Astrocyte (in vitro differentiated cells and primary cell): ENCODE data around the gene CACHD1.

Experiments
- EZH2 ChIP-seq: IDR thresholded peaks from 2 replicates; pipeline ENCODE4 v1.6.1; 2012; ENCODE audit warnings: mild to moderate bottlenecking, low read length, inconsistent platforms; ENCODE audit not compliant: insufficient read depth
- TF ChIP-seq, protein P1 (sequence below): IDR thresholded peaks from 2 replicates; pipeline ENCODE4 v1.5.1; 2011; ENCODE audit warnings: low read depth, mild to moderate bottlenecking, inconsistent platforms, low read length, moderate library complexity; ENCODE audit not compliant: insufficient read depth

DNA sequence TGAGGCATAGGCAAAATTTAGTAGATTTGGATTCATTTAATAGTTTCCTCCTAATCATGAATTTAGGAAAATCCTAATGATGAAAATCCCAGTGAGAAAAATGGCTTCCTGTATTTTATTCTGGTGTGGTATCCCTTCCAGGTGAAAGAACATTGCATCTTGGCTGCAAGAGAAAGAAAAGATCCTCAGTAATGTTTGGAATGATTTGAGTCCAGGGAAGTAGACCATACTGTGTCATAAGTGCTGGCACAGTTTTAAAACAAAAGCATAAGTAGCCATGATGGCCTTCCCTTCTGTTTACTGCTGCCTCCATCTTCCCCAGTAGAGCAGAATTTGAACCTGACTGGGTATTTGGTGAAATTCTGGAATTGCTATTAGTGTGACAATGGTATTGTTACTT lies 52.8 kb downstream of the CACHD1 start:
- TF ChIP-seq, protein P1, sequence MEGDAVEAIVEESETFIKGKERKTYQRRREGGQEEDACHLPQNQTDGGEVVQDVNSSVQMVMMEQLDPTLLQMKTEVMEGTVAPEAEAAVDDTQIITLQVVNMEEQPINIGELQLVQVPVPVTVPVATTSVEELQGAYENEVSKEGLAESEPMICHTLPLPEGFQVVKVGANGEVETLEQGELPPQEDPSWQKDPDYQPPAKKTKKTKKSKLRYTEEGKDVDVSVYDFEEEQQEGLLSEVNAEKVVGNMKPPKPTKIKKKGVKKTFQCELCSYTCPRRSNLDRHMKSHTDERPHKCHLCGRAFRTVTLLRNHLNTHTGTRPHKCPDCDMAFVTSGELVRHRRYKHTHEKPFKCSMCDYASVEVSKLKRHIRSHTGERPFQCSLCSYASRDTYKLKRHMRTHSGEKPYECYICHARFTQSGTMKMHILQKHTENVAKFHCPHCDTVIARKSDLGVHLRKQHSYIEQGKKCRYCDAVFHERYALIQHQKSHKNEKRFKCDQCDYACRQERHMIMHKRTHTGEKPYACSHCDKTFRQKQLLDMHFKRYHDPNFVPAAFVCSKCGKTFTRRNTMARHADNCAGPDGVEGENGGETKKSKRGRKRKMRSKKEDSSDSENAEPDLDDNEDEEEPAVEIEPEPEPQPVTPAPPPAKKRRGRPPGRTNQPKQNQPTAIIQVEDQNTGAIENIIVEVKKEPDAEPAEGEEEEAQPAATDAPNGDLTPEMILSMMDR, result no peak
- no peak for TF ChIP-seq EZH2
